NCI-H2171 (cell line): ENCODE measurements around the gene ZNF518A.

Experiments
- DNase-seq: peaks from one replicate; lab custom pipeline; 2025; lab: John Stamatoyannopoulos, UW

Gene ZNF518A

GRCh38 chr10:96129387-96130325 lies at the start of gene ZNF518A:
TSS of gene ZNF518A (plus strand) at chr10:96130297. CDS start at chr10:96156323, 26,026 bp downstream.
- DNase-seq, result peak; percentile 88

GRCh38 chr10:96082153-96082552 lies 47.9 kb upstream of the ZNF518A start:
- DNase-seq, result no peak

- DNase-seq, result no peak
Measured at GRCh38 chr10:96082748-96083147, 47.3 kb upstream of the ZNF518A start.

- DNase-seq, result no peak
Measured at GRCh38 chr10:96089116-96089515, 41.0 kb upstream of the ZNF518A start.

- peak; percentile 79 for DNase-seq
Measured at GRCh38 chr10:96089670-96090462, 40.2 kb upstream of the ZNF518A start.

- DNase-seq, result no peak
Measured at GRCh38 chr10:96090463-96090800, 39.7 kb upstream of the ZNF518A start.

GRCh38 chr10:96092999-96093767 lies 36.9 kb upstream of the ZNF518A start:
- DNase-seq, result no peak

- DNase-seq, result no peak
Measured at GRCh38 chr10:96093948-96094347, 36.1 kb upstream of the ZNF518A start.

- DNase-seq, result no peak
Measured at GRCh38 chr10:96096958-96097357, 33.1 kb upstream of the ZNF518A start.

- DNase-seq, result no peak
Measured at GRCh38 chr10:96097865-96098264, 32.2 kb upstream of the ZNF518A start.

GRCh38 chr10:96107623-96108038 lies 22.5 kb upstream of the ZNF518A start:
- no peak for DNase-seq

GRCh38 chr10:96112531-96112930 lies 17.6 kb upstream of the ZNF518A start:
- DNase-seq, result no peak

GRCh38 chr10:96118604-96119450 lies 11.3 kb upstream of the ZNF518A start:
- DNase-seq, result no peak

GRCh38 chr10:96122824-96123223 lies 7.3 kb upstream of the ZNF518A start:
- no peak for DNase-seq

GRCh38 chr10:96124230-96125141 lies 5.6 kb upstream of the ZNF518A start:
- no peak for DNase-seq

- DNase-seq, result no peak
Measured at GRCh38 chr10:96125142-96125515, 5.0 kb upstream of the ZNF518A start.

GRCh38 chr10:96130326-96130995 lies 364 bp downstream of the ZNF518A start:
- DNase-seq, result peak; percentile 65

- DNase-seq, result no peak
Measured at GRCh38 chr10:96131621-96132020, 1.5 kb downstream of the ZNF518A start.

- no peak for DNase-seq
Measured at GRCh38 chr10:96133135-96133534, 3.0 kb downstream of the ZNF518A start.

GRCh38 chr10:96136810-96137209 lies 6.7 kb downstream of the ZNF518A start:
- no peak for DNase-seq
